Caco-2 (cell line): ENCODE results near the gene EIF3F. TPM values are rescaled to one million over a fixed set of nuclear protein-coding genes. Genes with fewer than 3 reads are reported as not detected.

Experiments used
- BruUV-seq: library from RNA; stranded (reverse); fragments of 400-500 nt; replicated peaks from 2 replicates; lab custom pipeline; 2021; lab: Mats Ljungman, UMichigan
- CTCF ChIA-PET: fragments of 300-600 bp; sonication (Branson Sonifier 250); formaldehyde crosslinking; loops from one replicate; lab custom pipeline; 2022; ENCODE audit warnings: antibody characterized with exemption; lab: Charles Lee
- POLR2A ChIA-PET: fragments of 300-600 bp; sonication (Branson Sonifier 250); formaldehyde crosslinking; loops from one replicate; lab custom pipeline; 2022; ENCODE audit warnings: antibody characterized with exemption; lab: Charles Lee
- DNase-seq, 2 experiments: peaks; one replicate each; pipeline versions ENCODE4 v3.0.0 to v3.0.0-alpha.2; 2020 to 2022
- H3K27me3 ChIP-seq: replicated peaks from 2 replicates; pipeline ENCODE4 v1.6.0; 2011; ENCODE audit warnings: low read length; ENCODE audit not compliant: control insufficient read depth, insufficient read depth
- H3K36me3 ChIP-seq: 2 replicates; pipeline ENCODE4 v1.5.1; 2011; ENCODE audit warnings: low read length; ENCODE audit not compliant: control insufficient read depth, insufficient read depth
- H3K4me1 ChIP-seq: fragments of 250-450 bp; sonication (Bioruptor Pico); 2 replicates; pipeline ENCODE4 v1.5.1; 2020; ENCODE audit warnings: mild to moderate bottlenecking
- H3K4me3 ChIP-seq: 2 replicates; pipeline ENCODE4 v1.5.1; 2011; ENCODE audit warnings: low read depth, mild to moderate bottlenecking, control low read depth, low read length
- H3K9me3 ChIP-seq: fragments of 250-450 bp; sonication (Bioruptor Pico); 2 replicates; pipeline ENCODE4 v1.5.1; 2020; ENCODE audit warnings: mild to moderate bottlenecking, moderate library complexity
- H3K27ac Mint-ChIP-seq: one replicate; pipeline ENCODE4 v1.8.0; 2022; ENCODE audit warnings: mixed read lengths; ENCODE audit not compliant: unreplicated experiment
- H3K27me3 Mint-ChIP-seq: one replicate; pipeline ENCODE4 v1.8.0; 2022; ENCODE audit warnings: mixed read lengths; ENCODE audit not compliant: insufficient read depth, unreplicated experiment
- H3K36me3 Mint-ChIP-seq: one replicate; pipeline ENCODE4 v1.8.0; 2022; ENCODE audit warnings: mild to moderate bottlenecking, mixed read lengths; ENCODE audit not compliant: insufficient read depth, unreplicated experiment
- H3K4me1 Mint-ChIP-seq: one replicate; pipeline ENCODE4 v1.8.0; 2022; ENCODE audit warnings: low read depth, mixed read lengths; ENCODE audit not compliant: unreplicated experiment
- H3K4me3 Mint-ChIP-seq: one replicate; pipeline ENCODE4 v1.8.0; 2022; ENCODE audit warnings: mild to moderate bottlenecking, moderate library complexity, mixed read lengths; ENCODE audit not compliant: unreplicated experiment
- H3K9me3 Mint-ChIP-seq: one replicate; pipeline ENCODE4 v1.8.0; 2022; ENCODE audit warnings: mixed read lengths; ENCODE audit not compliant: unreplicated experiment
- intact Hi-C: fragments of 100-400 bp; cut with micrococcal nuclease; formaldehyde crosslinking; loops from one replicate; pipeline ENCODE4 v1.10.0; 2022; ENCODE audit not compliant: unreplicated experiment
- total RNA-seq: library from RNA; stranded (reverse); gene quantifications from 2 replicates; pipeline ENCODE4 v1.2.3, GENCODE V29; 2022
- TF ChIP-seq, protein P1 (sequence below), 2 experiments: fragments of 200-600 bp in 1 of 2; IDR thresholded peaks; 1 replicate in 1 of 2; 2 replicates in 1 of 2; pipeline versions ENCODE4 v1.5.1 to v1.8.0; 2011 to 2022; ENCODE audit warnings: antibody characterized with exemption in 1 of 2, control low read depth in 1 of 2, inconsistent platforms in 1 of 2, low read depth in 1 of 2, low read length in 1 of 2, mild to moderate bottlenecking in 1 of 2, moderate library complexity in 1 of 2; ENCODE audit not compliant: insufficient read depth in 1 of 2, severe bottlenecking in 1 of 2, unreplicated experiment in 1 of 2

EIF3F gene
- total RNA-seq, 1 experiment from 2014 or later = 315 TPM

DNA sequence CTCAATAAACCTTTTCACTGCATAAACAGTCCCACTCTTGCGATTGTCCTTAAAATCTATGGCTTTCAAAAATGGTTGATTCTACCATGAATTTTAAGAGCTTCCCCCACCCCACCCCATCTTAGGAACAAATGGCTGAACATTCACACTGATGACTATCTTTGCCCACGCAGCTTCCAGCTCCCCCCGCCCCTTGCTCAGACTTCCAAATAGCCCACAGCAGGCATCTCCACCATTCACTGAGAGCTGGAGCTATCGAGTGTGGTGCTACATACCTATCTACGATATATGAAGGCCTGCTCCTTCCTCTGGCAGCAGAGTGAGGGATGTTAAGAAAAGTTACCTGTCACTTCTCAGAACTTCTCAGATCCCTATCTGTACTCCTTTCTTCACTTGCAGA, 26.7 kb downstream of the EIF3F start:
- H3K36me3 Mint-ChIP-seq = peaks cover 7% of the 10 kb centered on the region

DNA sequence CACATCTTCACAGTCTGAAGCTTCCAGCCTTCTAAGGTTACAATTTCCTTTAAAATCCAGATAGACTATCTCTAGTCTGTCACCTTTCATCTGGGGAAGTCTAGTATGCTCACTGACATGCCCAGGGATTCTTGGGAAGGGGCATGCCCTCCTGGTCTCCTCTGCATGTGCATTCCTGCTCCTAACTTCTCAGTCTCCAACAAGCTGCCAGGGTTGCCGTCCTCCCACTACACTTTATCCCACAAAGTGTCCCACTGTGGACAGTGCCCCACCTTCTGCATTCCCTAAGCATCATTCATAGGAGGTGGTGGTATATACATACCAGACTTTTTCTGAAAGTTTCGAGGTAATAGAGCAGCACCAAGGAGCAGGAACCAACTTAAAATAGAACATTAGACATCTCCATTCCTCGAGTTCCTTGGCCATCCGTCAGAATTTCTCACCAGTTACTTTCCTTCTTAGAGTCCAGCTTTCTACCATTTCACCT, 28.7 kb downstream of the EIF3F start:
- Mint-ChIP-seq H3K9me3 (no peaks in the 10 kb centered on the region), H3K4me1 (no peaks in the 10 kb centered on the region), H3K4me3 (no peak overlapping the region), H3K27me3 (peaks cover 8% of the 10 kb centered on the region), H3K36me3 (peaks cover 7% of the 10 kb centered on the region), H3K27ac (no peak overlapping the region)
- TF ChIP-seq, protein P1, sequence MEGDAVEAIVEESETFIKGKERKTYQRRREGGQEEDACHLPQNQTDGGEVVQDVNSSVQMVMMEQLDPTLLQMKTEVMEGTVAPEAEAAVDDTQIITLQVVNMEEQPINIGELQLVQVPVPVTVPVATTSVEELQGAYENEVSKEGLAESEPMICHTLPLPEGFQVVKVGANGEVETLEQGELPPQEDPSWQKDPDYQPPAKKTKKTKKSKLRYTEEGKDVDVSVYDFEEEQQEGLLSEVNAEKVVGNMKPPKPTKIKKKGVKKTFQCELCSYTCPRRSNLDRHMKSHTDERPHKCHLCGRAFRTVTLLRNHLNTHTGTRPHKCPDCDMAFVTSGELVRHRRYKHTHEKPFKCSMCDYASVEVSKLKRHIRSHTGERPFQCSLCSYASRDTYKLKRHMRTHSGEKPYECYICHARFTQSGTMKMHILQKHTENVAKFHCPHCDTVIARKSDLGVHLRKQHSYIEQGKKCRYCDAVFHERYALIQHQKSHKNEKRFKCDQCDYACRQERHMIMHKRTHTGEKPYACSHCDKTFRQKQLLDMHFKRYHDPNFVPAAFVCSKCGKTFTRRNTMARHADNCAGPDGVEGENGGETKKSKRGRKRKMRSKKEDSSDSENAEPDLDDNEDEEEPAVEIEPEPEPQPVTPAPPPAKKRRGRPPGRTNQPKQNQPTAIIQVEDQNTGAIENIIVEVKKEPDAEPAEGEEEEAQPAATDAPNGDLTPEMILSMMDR (IDR thresholded peaks at IDR 0.05; ENCODE audit: insufficient read depth in 1 of 2, low read depth in 1 of 2, low read length in 1 of 2, severe bottlenecking in 1 of 2, unreplicated experiment in 1 of 2) = no peak
- Histone ChIP-seq H3K9me3 (no peaks in the 10 kb centered on the region), H3K4me1 (no peaks in the 10 kb centered on the region), H3K36me3 (no peaks in the 10 kb centered on the region), H3K27me3 (no peaks in the 10 kb centered on the region), H3K4me3 (no peak overlapping the region)
- no peak for DNase-seq
- CTCF ChIA-PET = interaction anchor here (1.2 to 4.3 kb wide), 2 partner anchors 9 to 84 kb away, joined by 5 to 17 read pairs; no protein-coding TSS in a partner anchor
- POLR2A ChIA-PET = no interaction called here
- intact Hi-C loops = no loop called here
- no TSS peak for BruUV-seq

More for the DNA sequence above, 26.7 kb downstream of the EIF3F start:
- CTCF ChIA-PET = no interaction called here
- Histone ChIP-seq H3K4me1 (no peaks in the 10 kb centered on the region), H3K4me3 (no peak overlapping the region), H3K9me3 (no peaks in the 10 kb centered on the region), H3K27me3 (no peaks in the 10 kb centered on the region), H3K36me3 (no peaks in the 10 kb centered on the region)
- DNase-seq = no peak
- Mint-ChIP-seq H3K27ac (no peak overlapping the region), H3K4me3 (no peak overlapping the region), H3K9me3 (no peaks in the 10 kb centered on the region), H3K27me3 (peaks cover 13% of the 10 kb centered on the region), H3K4me1 (no peaks in the 10 kb centered on the region)
- POLR2A ChIA-PET = no interaction called here
- BruUV-seq = no TSS peak
- intact Hi-C loops = no loop called here
- TF ChIP-seq, protein P1 (IDR thresholded peaks at IDR 0.05; ENCODE audit: insufficient read depth in 1 of 2, low read depth in 1 of 2, low read length in 1 of 2, severe bottlenecking in 1 of 2, unreplicated experiment in 1 of 2) = no peak

DNA sequence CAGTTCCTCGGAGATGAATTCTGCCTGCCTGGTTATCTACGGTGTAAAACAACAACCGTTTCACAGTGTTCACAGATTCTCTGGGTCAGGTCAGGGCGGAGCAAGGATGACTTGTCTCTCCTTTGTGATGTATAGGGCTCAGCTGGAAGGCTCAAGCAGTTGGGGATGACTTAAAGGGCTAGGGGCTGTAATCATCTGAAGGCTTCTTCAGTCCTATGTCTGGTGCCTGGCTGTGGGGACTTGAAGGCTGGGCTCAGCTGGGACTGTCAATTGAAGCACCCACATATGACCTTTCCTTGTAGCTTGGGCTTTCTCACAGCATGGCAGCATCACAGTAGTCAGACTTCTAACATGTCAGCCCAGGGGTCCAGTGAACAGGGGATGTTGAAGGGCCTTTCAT, 29.3 kb downstream of the EIF3F start:
- ChIA-PET CTCF (interaction anchor here (1.2 to 4.3 kb wide), 2 partner anchors 10 to 83 kb away, joined by 5 to 17 read pairs; no protein-coding TSS in a partner anchor), POLR2A (no interaction called here)
- no peak overlapping the region for H3K4me3 Mint-ChIP-seq
- no peak overlapping the region for H3K27ac Mint-ChIP-seq
- peaks cover 5% of the 10 kb centered on the region for H3K27me3 Mint-ChIP-seq
- H3K9me3 Mint-ChIP-seq = no peaks in the 10 kb centered on the region
- no peaks in the 10 kb centered on the region for H3K4me1 Mint-ChIP-seq
- no peak for DNase-seq
- Histone ChIP-seq H3K4me3 (no peak overlapping the region), H3K27me3 (no peaks in the 10 kb centered on the region), H3K9me3 (no peaks in the 10 kb centered on the region), H3K4me1 (no peaks in the 10 kb centered on the region), H3K36me3 (no peaks in the 10 kb centered on the region)
- peaks cover 7% of the 10 kb centered on the region for H3K36me3 Mint-ChIP-seq
- no TSS peak for BruUV-seq
- TF ChIP-seq, protein P1 (IDR thresholded peaks at IDR 0.05; ENCODE audit: insufficient read depth in 1 of 2, low read depth in 1 of 2, low read length in 1 of 2, severe bottlenecking in 1 of 2, unreplicated experiment in 1 of 2) = no peak
- intact Hi-C loops = no loop called here
